Esophagus muscularis mucosa (tissue), 4 donors: ENCODE results near the gene ULK4. TPM values are rescaled to one million over a fixed set of nuclear protein-coding genes. Genes with fewer than 3 reads are reported as not detected.

Source experiments
- DNase-seq: peaks from one replicate; pipeline ENCODE4 v3.0.0-alpha.2; 2017; ENCODE audit errors: extremely low spot score
- H3K27ac ChIP-seq, 4 donors: fragments of 200-600 bp; sonication (generic); replicated peaks in 1 of 4; 1 replicate in 3 of 4; 2 replicates in 1 of 4; pipeline ENCODE4 v1.5.1; 2016 to 2019; ENCODE audit warnings: mild to moderate bottlenecking in 1 of 4
- H3K27me3 ChIP-seq, 4 donors: fragments of 200-600 bp; sonication (generic); one replicate each; pipeline versions ENCODE4 v1.5.1 to v1.6.0; 2016 to 2019
- H3K36me3 ChIP-seq, 4 donors: fragments of 200-600 bp; sonication (generic); one replicate each; pipeline ENCODE4 v1.5.1; 2016 to 2019
- H3K4me1 ChIP-seq, 4 donors: fragments of 200-600 bp; sonication (generic); one replicate each; pipeline ENCODE4 v1.5.1; 2016 to 2019
- H3K4me3 ChIP-seq, 4 donors: fragments of 200-600 bp; sonication (generic); 1 replicate in 2 of 4; 2 replicates in 2 of 4; pipeline ENCODE4 v1.5.1; 2016 to 2019; ENCODE audit warnings: mild to moderate bottlenecking in 4 of 4, moderate library complexity in 1 of 4
- H3K9me3 ChIP-seq, 4 donors: fragments of 200-600 bp; sonication (generic); 1 replicate in 3 of 4; 2 replicates in 1 of 4; pipeline ENCODE4 v1.5.1; 2016 to 2019
- EP300 ChIP-seq: sonication (generic); formaldehyde crosslinking; IDR thresholded peaks from one replicate; pipeline ENCODE4 v1.6.1; 2017; ENCODE audit warnings: antibody characterized with exemption
- POLR2A ChIP-seq: fragments of 450-650 bp; IDR thresholded peaks from one replicate; pipeline ENCODE4 v1.6.1; 2017; ENCODE audit warnings: antibody characterized with exemption, moderate library complexity, mild to moderate bottlenecking, low read depth
- POLR2AphosphoS5 ChIP-seq, 2 donors: sonication (generic); formaldehyde crosslinking; IDR thresholded peaks; one replicate each; pipeline ENCODE4 v1.6.1; 2017; ENCODE audit warnings: antibody characterized with exemption in 2 of 2
- WGBS: methylation state at CpG from one replicate; pipeline ENCODE4 v1.1.5; 2018; 5-methylcytosine and 5-hydroxymethylcytosine counted together
- intact Hi-C: fragments of 100-400 bp; cut with DNase I; formaldehyde crosslinking; loops from one replicate; pipeline ENCODE4 v1.15.1; 2023
- total RNA-seq, 4 donors: library from RNA; depleted of rRNA; stranded (reverse); fragments of >200 nt; gene quantifications; one replicate each; pipeline versions ENCODE4 v1.1.0 to v1.2.1, GENCODE V29; 2016
- TF ChIP-seq, protein P1 (sequence below), 3 experiments: fragments of 200-600 bp in 2 of 3; fragments of 450-650 bp in 1 of 3; sonication (generic) in 2 of 3; IDR thresholded peaks; one replicate each; pipeline ENCODE4 v1.5.1; 2017 to 2019; ENCODE audit warnings: antibody characterized with exemption in 3 of 3, mild to moderate bottlenecking in 2 of 3, moderate library complexity in 1 of 3

The ULK4 gene
- total RNA-seq, 4 donors from 2014 or later: 4.2 to 15.4 (median 11.0) TPM

DNA sequence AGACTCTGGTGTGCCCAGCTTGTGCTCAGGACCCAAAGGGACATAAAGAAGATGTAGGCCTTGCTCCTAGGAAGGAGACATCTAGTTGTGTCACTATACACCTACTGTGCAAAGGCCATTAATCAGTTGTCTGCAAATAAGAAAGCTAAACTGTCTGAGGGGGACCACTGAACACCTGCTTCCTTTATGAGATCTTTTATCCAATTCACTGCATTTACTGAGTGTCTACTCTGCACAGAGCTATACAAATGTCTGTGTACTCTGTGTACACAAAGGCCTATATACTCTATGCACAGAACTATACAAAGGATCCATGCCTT, 637.8 kb downstream of the ULK4 start:
- no peak overlapping the region for H3K27ac ChIP-seq
- H3K4me1 ChIP-seq: no peaks in the 10 kb centered on the region
- H3K36me3 ChIP-seq: no peaks in the 10 kb centered on the region
- H3K4me3 ChIP-seq: no peak overlapping the region
- no peaks in the 10 kb centered on the region for H3K9me3 ChIP-seq
- no peak for DNase-seq
- no peaks in the 10 kb centered on the region for H3K27me3 ChIP-seq
- intact Hi-C loops: no loop called here
- TF ChIP-seq POLR2AphosphoS5 (IDR thresholded peaks at IDR 0.05) (no peak), EP300 (no peak), POLR2A (no peak)
- TF ChIP-seq, protein P1, sequence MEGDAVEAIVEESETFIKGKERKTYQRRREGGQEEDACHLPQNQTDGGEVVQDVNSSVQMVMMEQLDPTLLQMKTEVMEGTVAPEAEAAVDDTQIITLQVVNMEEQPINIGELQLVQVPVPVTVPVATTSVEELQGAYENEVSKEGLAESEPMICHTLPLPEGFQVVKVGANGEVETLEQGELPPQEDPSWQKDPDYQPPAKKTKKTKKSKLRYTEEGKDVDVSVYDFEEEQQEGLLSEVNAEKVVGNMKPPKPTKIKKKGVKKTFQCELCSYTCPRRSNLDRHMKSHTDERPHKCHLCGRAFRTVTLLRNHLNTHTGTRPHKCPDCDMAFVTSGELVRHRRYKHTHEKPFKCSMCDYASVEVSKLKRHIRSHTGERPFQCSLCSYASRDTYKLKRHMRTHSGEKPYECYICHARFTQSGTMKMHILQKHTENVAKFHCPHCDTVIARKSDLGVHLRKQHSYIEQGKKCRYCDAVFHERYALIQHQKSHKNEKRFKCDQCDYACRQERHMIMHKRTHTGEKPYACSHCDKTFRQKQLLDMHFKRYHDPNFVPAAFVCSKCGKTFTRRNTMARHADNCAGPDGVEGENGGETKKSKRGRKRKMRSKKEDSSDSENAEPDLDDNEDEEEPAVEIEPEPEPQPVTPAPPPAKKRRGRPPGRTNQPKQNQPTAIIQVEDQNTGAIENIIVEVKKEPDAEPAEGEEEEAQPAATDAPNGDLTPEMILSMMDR (IDR thresholded peaks at IDR 0.05): no peak

DNA sequence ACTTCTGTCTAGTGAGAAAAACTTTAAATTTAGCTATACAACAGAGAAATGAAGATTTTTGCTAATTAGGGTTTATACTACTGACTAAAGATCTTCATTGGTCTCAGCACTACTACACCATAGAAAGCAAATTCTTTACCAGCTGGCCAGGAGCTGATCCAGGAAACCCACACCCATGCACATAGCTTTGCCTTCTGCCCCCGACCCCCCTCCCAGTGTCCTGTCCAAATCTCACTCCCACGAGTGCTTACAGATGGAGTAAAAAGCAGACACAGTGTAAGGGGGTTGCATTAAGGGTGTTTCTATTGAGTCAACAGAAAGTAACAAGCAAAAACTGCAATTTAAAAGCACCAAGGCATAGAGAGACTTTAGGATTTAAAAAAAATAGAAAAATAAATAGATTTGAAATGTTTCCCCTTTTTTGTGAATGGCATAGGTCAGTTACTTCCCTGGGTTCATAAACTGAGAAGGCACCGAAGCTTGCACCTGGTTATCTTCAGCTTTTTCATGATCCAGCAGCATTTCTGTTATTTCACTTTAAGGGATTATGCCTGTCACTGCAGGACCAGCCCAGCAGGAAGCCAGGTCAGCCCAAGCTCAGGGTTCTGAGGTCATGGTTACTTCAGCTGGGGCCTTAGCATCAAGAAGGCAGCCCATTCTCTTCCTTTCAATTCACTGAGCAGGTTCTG, 638.3 kb downstream of the ULK4 start:
- Histone ChIP-seq H3K27ac (no peak overlapping the region), H3K9me3 (no peaks in the 10 kb centered on the region), H3K36me3 (no peaks in the 10 kb centered on the region), H3K4me1 (no peaks in the 10 kb centered on the region), H3K4me3 (no peak overlapping the region), H3K27me3 (no peaks in the 10 kb centered on the region)
- 60% methylated on average over 3 of the region's 3 CpGs for WGBS
- intact Hi-C loops: no loop called here
- TF ChIP-seq, protein P1 (IDR thresholded peaks at IDR 0.05): no peak
- TF ChIP-seq EP300 (no peak), POLR2A (no peak), POLR2AphosphoS5 (IDR thresholded peaks at IDR 0.05) (no peak)
- no peak for DNase-seq

DNA sequence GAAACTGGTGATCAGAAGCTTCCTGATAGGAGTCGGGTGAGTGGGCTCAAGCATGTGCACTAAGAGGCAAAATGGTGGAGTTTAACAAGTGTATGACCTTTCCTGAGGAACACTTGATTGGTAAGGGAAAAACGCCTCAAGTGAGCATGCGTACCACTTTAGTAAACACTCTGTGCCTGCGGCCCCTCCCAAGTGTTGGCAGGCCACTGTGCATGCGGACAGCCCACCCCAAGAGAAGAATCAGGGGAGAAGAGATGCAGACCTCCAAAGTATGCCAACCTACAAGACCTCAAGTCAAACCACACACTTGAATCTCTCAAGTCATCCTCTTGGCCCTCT, 640.3 kb downstream of the ULK4 start:
- 96% methylated on average over 5 of the region's 5 CpGs for WGBS
- no peak for DNase-seq
- TF ChIP-seq, protein P1 (IDR thresholded peaks at IDR 0.05): no peak
- TF ChIP-seq POLR2AphosphoS5 (IDR thresholded peaks at IDR 0.05): no peak
- no peak for TF ChIP-seq POLR2A
- H3K4me3 ChIP-seq: no peak overlapping the region
- intact Hi-C loops: no loop called here
- H3K4me1 ChIP-seq: no peaks in the 10 kb centered on the region
- H3K27me3 ChIP-seq: no peaks in the 10 kb centered on the region
- no peaks in the 10 kb centered on the region for H3K9me3 ChIP-seq
- H3K36me3 ChIP-seq: no peaks in the 10 kb centered on the region
- H3K27ac ChIP-seq: no peak overlapping the region

DNA sequence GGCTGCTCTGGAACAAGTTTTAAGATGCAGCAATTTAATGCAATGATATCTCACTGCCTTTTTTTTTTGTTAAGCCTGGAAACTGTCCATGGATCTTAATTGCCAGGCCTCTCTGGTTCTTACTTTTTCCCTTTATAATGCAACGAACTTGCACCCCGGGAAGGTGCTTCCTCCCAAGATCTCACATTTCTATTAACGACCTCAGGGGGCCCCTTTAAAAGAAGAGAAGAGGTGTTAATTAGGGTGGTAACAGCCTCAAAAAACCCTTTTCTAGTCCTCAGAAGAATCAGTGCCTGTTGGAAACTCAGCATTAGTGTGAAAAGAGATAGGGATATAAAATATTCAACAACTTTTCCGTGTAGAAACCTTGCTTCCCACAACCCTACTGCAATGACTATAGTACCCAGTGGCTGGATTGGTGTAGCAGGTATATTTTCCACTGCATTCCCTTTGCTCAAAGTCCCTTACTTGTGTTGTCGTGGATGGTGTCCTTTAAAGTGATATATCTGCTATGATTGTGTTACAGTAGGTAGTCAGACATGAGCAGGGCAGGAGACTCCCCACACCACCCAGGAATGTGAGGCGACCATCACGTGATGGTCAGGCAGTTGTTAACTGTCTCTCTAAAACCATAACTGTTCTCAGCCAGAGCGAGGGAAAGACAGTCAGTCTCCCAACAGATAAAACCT, 640.8 kb downstream of the ULK4 start:
- H3K36me3 ChIP-seq: no peaks in the 10 kb centered on the region
- H3K9me3 ChIP-seq: no peaks in the 10 kb centered on the region
- no peaks in the 10 kb centered on the region for H3K4me1 ChIP-seq
- TF ChIP-seq POLR2AphosphoS5 (IDR thresholded peaks at IDR 0.05): no peak
- TF ChIP-seq EP300: no peak
- no peak for TF ChIP-seq POLR2A
- TF ChIP-seq, protein P1 (IDR thresholded peaks at IDR 0.05): no peak
- 84% methylated on average over 8 of the region's 8 CpGs for WGBS
- no peak overlapping the region for H3K4me3 ChIP-seq
- DNase-seq: no peak
- no peaks in the 10 kb centered on the region for H3K27me3 ChIP-seq
- intact Hi-C loops: no loop called here
- no peak overlapping the region for H3K27ac ChIP-seq

DNA sequence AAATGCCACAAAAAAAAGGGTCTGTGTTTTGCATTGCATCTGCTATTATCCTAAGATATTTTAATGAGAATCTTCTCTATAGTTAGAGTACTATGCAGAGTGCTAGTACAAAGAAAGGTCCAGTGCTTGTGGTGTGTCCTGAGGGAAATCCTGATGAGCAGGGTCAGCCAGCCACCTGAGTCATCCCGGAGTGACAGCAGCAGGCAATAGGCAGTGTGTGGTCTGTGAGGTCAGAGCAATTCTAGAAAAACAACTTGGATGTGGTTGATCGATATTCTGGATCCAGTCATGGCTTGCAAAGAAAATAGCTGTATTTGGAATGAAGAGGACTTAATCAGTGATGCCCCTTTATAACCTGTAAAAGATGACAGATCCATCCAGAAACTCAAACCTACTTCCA, 643.4 kb downstream of the ULK4 start:
- Histone ChIP-seq H3K27me3 (no peaks in the 10 kb centered on the region), H3K4me1 (no peaks in the 10 kb centered on the region), H3K4me3 (no peak overlapping the region), H3K36me3 (no peaks in the 10 kb centered on the region), H3K9me3 (no peaks in the 10 kb centered on the region), H3K27ac (no peak overlapping the region)
- no peak for DNase-seq
- no peak for TF ChIP-seq POLR2A
- TF ChIP-seq, protein P1 (IDR thresholded peaks at IDR 0.05): no peak
- no peak for TF ChIP-seq EP300
- no peak for TF ChIP-seq POLR2AphosphoS5 (IDR thresholded peaks at IDR 0.05)
- 82% methylated on average over 2 of the region's 2 CpGs for WGBS
- intact Hi-C loops: no loop called here
